ENCODE results near the gene CD109. TPM values are rescaled to one million over a fixed set of nuclear protein-coding genes. Genes with fewer than 3 reads are reported as not detected.

The CD109 gene
- total RNA-seq, 1 experiment from 2014 or later = 46.1 TPM

- Histone ChIP-seq H3K4me3 (ENCODE audit: low read depth in 2 of 2, low read length in 2 of 2) (no peak overlapping the region), H3K9me3 (ENCODE audit: control insufficient read depth, insufficient read depth, low read depth, low read length) (no peaks in the 10 kb centered on the region), H3K36me3 (ENCODE audit: control insufficient read depth, insufficient read depth, low read length) (peaks cover 2% of the 10 kb centered on the region; the same call in 1 of the 2 replicates), H3K4me1 (ENCODE audit: control insufficient read depth, insufficient read depth, low read length) (peaks cover 19% of the 10 kb centered on the region), H3K27me3 (ENCODE audit: control insufficient read depth, insufficient read depth, low read length) (no peaks in the 10 kb centered on the region), H3K27ac (ENCODE audit: low read length) (no peak overlapping the region)
- ChIA-PET CTCF (no interaction called here), POLR2A (no interaction called here)
- no peak for TF ChIP-seq CTCF (IDR thresholded peaks at IDR 0.05)
- TF ChIP-seq SIN3A (IDR thresholded peaks at IDR 0.05; ENCODE audit: borderline replicate concordance, insufficient read depth, low read depth, low read length) = no peak
- no peak for TF ChIP-seq POLR2AphosphoS5 (IDR thresholded peaks at IDR 0.05; ENCODE audit: low read depth, low read length)
- no peak for TF ChIP-seq REST (IDR thresholded peaks at IDR 0.05; ENCODE audit: insufficient read depth in 1 of 2, low read depth in 2 of 2, low read length in 1 of 2)
- TF ChIP-seq TCF7L2 (IDR thresholded peaks at IDR 0.05; ENCODE audit: low read depth, low read length) = no peak
- intact Hi-C loops (cut with micrococcal nuclease; ENCODE audit: unreplicated experiment) (no loop called here), in situ Hi-C loops (cut with HindIII; ENCODE audit: low pct_unique_long_range_greater_than_20kb, low sequenced_read_pairs) (no loop called here)
- BruUV-seq (replicated peaks) = no TSS peak
- DNase-seq (ENCODE audit: low read depth, low spot score) (no peak), ATAC-seq (no peak)
Observed at GRCh38 chr6:73702444-73702843, 6.4 kb downstream of the CD109 start.

- Histone ChIP-seq H3K27me3 (ENCODE audit: control insufficient read depth, insufficient read depth, low read length) (no peaks in the 10 kb centered on the region), H3K36me3 (ENCODE audit: control insufficient read depth, insufficient read depth, low read length) (peaks cover 2% of the 10 kb centered on the region; the same call in 1 of the 2 replicates), H3K27ac (ENCODE audit: low read length) (0 out of 2 replicates have a peak overlapping the region, but pooled peaks have one; percentile 24), H3K9me3 (ENCODE audit: control insufficient read depth, insufficient read depth, low read depth, low read length) (no peaks in the 10 kb centered on the region), H3K4me1 (ENCODE audit: control insufficient read depth, insufficient read depth, low read length) (peaks cover 15% of the 10 kb centered on the region), H3K4me3 (ENCODE audit: low read depth in 2 of 2, low read length in 2 of 2) (no peak overlapping the region)
- intact Hi-C loops (cut with micrococcal nuclease; ENCODE audit: unreplicated experiment) = no loop called here
- ChIA-PET CTCF (no interaction called here), POLR2A (no interaction called here)
- ATAC-seq (no peak), DNase-seq (ENCODE audit: low read depth, low spot score) (no peak)
- in situ Hi-C loops (cut with HindIII; ENCODE audit: low pct_unique_long_range_greater_than_20kb, low sequenced_read_pairs) = no loop called here
- TF ChIP-seq TCF7L2 (IDR thresholded peaks at IDR 0.05; ENCODE audit: low read depth, low read length) (no peak), SIN3A (IDR thresholded peaks at IDR 0.05; ENCODE audit: borderline replicate concordance, insufficient read depth, low read depth, low read length) (no peak), CTCF (IDR thresholded peaks at IDR 0.05) (no peak), REST (IDR thresholded peaks at IDR 0.05; ENCODE audit: insufficient read depth in 1 of 2, low read depth in 2 of 2, low read length in 1 of 2) (no peak), POLR2AphosphoS5 (IDR thresholded peaks at IDR 0.05; ENCODE audit: low read depth, low read length) (no peak)
- no TSS peak for BruUV-seq (replicated peaks)
Observed at GRCh38 chr6:73703466-73703865, 7.5 kb downstream of the CD109 start.

All from Panc1 (cell line).